ENCODE data around the gene TIPIN. TPM values are rescaled to one million over a fixed set of nuclear protein-coding genes. Genes with fewer than 3 reads are reported as not detected.

Gene TIPIN
- total RNA-seq, 1 donor from 2014 or later, result 3.2 TPM

DNA sequence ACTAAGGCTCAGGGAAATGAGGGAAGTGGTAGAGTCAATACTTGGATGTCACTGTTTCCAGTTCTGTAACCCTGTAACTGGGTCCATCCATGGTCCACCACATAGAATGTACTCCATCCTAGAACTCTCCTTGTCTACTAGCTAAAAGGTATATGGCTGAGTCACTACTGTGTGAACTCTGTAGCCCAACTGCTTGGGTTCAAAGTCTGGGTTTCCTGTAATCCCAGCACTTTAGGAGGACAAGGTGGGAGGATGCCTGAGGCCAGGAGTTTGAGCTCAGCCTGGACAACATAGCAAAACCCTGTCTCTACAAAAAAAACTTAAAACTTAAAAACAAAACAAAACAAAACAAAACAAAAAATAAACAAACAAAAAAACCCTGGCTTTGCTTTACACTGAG, 68.4 kb downstream of the TIPIN start:
- DNase-seq, result no peak
- no peak for ATAC-seq (ENCODE audit: poor library complexity)
- intact Hi-C loops (cut with DNase I), result loop anchor here (10.0 kb wide), 1 partner anchor 313 kb away; no protein-coding TSS in a partner anchor

- intact Hi-C loops (cut with DNase I), result loop anchor here (10.0 kb wide), 1 partner anchor 313 kb away; no protein-coding TSS in a partner anchor
- DNase-seq, result no peak
- ATAC-seq (ENCODE audit: poor library complexity), result peak; percentile 39
Observed at GRCh38 chr15:66287461-66288057, 68.9 kb downstream of the TIPIN start.

Other genes starting within 250 kb of the TIPIN start
- not detected for gene MEGF11, start 102.9 kb downstream of the TIPIN start, total RNA-seq
- 40.1 TPM for gene DIS3L, start 63.1 kb downstream of the TIPIN start, total RNA-seq
- 36.9 TPM for gene MAP2K1, start 30.2 kb upstream of the TIPIN start, total RNA-seq
- gene SNAPC5, start 141.1 kb upstream of the TIPIN start, total RNA-seq, result 39.6 TPM
- gene RPL4, start 148.2 kb upstream of the TIPIN start, total RNA-seq, result 1,324 TPM
- gene ZWILCH, start 148.6 kb upstream of the TIPIN start, total RNA-seq, result 2.5 TPM
- gene LCTL, start 209.3 kb upstream of the TIPIN start, total RNA-seq, result not detected

Measured in Right ventricle myocardium superior (tissue), 1 donor.